HepG2 (cell line): ENCODE measurements around the gene TBX6. TPM values are rescaled to one million over a fixed set of nuclear protein-coding genes. Genes with fewer than 3 reads are reported as not detected.

Source experiments
- CC2D1A ChIP-seq: sonication (generic); formaldehyde crosslinking; IDR thresholded peaks from 2 replicates; pipeline ENCODE4 v1.8.1; 2023; ENCODE audit warnings: mild to moderate bottlenecking, missing genetic modification reagents
- DNMT1 ChIP-seq: sonication (generic); formaldehyde crosslinking; IDR thresholded peaks from 2 replicates; pipeline ENCODE4 v1.5.1; 2020; ENCODE audit warnings: mild to moderate bottlenecking, missing genetic modification reagents
- FOXC1 ChIP-seq: sonication (generic); formaldehyde crosslinking; IDR thresholded peaks from 2 replicates; pipeline ENCODE4 v1.8.0; 2022; ENCODE audit warnings: mild to moderate bottlenecking, missing genetic modification reagents, borderline replicate concordance
- FOXK2 ChIP-seq: fragments of 450-650 bp; IDR thresholded peaks from 2 replicates; pipeline ENCODE4 v1.6.1; 2016
- MTA1 ChIP-seq: sonication (generic); formaldehyde crosslinking; IDR thresholded peaks from 2 replicates; pipeline ENCODE4 v1.4.0; 2020; ENCODE audit warnings: missing genetic modification reagents, mild to moderate bottlenecking, borderline replicate concordance
- POLR2AphosphoS5 ChIP-seq: IDR thresholded peaks from 2 replicates; pipeline ENCODE4 v1.6.1; 2012; ENCODE audit warnings: low read depth, low read length
- RARA ChIP-seq: IDR thresholded peaks from 2 replicates; pipeline ENCODE4 v1.6.1; 2016; ENCODE audit warnings: missing genetic modification reagents, missing compliant biosample characterization
- TBP ChIP-seq: sonication (generic); formaldehyde crosslinking; IDR thresholded peaks from 2 replicates; pipeline ENCODE4 v1.5.0; 2020; ENCODE audit warnings: missing genetic modification reagents
- ZNF263 ChIP-seq: sonication (generic); formaldehyde crosslinking; IDR thresholded peaks from 2 replicates; pipeline ENCODE4 v1.4.0; 2020; ENCODE audit warnings: missing genetic modification reagents
- ZNF44 ChIP-seq: sonication (generic); formaldehyde crosslinking; IDR thresholded peaks from 2 replicates; pipeline ENCODE4 v1.5.1; 2020; ENCODE audit warnings: mild to moderate bottlenecking, missing genetic modification reagents
- ZNF572 ChIP-seq: sonication (generic); formaldehyde crosslinking; IDR thresholded peaks from 2 replicates; pipeline ENCODE4 v1.5.1; 2020; ENCODE audit warnings: mild to moderate bottlenecking, missing genetic modification reagents
- ZNF850 ChIP-seq: sonication (generic); formaldehyde crosslinking; conservative IDR thresholded peaks from 2 replicates; pipeline ENCODE4 v1.9.0; 2021; ENCODE audit warnings: mild to moderate bottlenecking, missing genetic modification reagents
- polyA plus RNA-seq, 8 experiments: library from polyadenylated mRNA; depleted of rRNA in 3 of 8; stranded (reverse) in 7 of 8; unstranded in 1 of 8; fragments of >200 nt; fragmentation: Illumina TruSeq in 4 of 8; extraction: Trizol in 4 of 8; gene quantifications; 2 replicates each; pipeline versions ENCODE4 v1.2.1 to v1.2.3, GENCODE V29; 2011 to 2016; ENCODE audit warnings: low read depth in 4 of 8, missing spikeins in 1 of 8, mixed read lengths in 1 of 8; ENCODE audit not compliant: insufficient read depth in 1 of 8
- total RNA-seq, 5 experiments: library from RNA; depleted of rRNA; stranded (reverse); fragments of >200 nt; fragmentation: Illumina TruSeq; extraction: Trizol; gene quantifications; 2 replicates each; pipeline ENCODE4 v1.2.3, GENCODE V29; 2016; ENCODE audit warnings: low read depth in 1 of 5
- TF ChIP-seq, protein P1 (sequence below): sonication (generic); formaldehyde crosslinking; IDR thresholded peaks from 2 replicates; pipeline ENCODE4; 2020; ENCODE audit warnings: missing genetic modification reagents, mild to moderate bottlenecking, borderline replicate concordance
- TF ChIP-seq, protein P2 (sequence below): sonication (generic); formaldehyde crosslinking; IDR thresholded peaks from 2 replicates; pipeline ENCODE4 v1.8.1; 2023; ENCODE audit warnings: mild to moderate bottlenecking, missing genetic modification reagents, borderline replicate concordance
- TF ChIP-seq, protein P3 (sequence below): IDR thresholded peaks from 2 replicates; pipeline ENCODE4 v1.6.1; 2016; ENCODE audit warnings: low read depth
- TF ChIP-seq, protein P4 (sequence below): sonication (generic); formaldehyde crosslinking; IDR thresholded peaks from 2 replicates; pipeline ENCODE4 v1.9.0; 2021; ENCODE audit warnings: missing genetic modification reagents, mild to moderate bottlenecking, borderline replicate concordance
- TF ChIP-seq, protein P5 (sequence below): sonication (generic); formaldehyde crosslinking; IDR thresholded peaks from 2 replicates; pipeline ENCODE4 v1.9.0; 2021; ENCODE audit warnings: missing genetic modification reagents, borderline replicate concordance
- TF ChIP-seq, protein P6 (sequence below): sonication (generic); formaldehyde crosslinking; IDR thresholded peaks from 2 replicates; pipeline ENCODE4 v1.4.0; 2020; ENCODE audit warnings: missing genetic modification reagents, mild to moderate bottlenecking, borderline replicate concordance

TBX6 gene
- total and polyA plus RNA-seq, 2 of the 13 experiments (the other 11 are each of a cell fraction or from before 2014, with no cell fraction given): 0.24 to 0.42 TPM

DNA sequence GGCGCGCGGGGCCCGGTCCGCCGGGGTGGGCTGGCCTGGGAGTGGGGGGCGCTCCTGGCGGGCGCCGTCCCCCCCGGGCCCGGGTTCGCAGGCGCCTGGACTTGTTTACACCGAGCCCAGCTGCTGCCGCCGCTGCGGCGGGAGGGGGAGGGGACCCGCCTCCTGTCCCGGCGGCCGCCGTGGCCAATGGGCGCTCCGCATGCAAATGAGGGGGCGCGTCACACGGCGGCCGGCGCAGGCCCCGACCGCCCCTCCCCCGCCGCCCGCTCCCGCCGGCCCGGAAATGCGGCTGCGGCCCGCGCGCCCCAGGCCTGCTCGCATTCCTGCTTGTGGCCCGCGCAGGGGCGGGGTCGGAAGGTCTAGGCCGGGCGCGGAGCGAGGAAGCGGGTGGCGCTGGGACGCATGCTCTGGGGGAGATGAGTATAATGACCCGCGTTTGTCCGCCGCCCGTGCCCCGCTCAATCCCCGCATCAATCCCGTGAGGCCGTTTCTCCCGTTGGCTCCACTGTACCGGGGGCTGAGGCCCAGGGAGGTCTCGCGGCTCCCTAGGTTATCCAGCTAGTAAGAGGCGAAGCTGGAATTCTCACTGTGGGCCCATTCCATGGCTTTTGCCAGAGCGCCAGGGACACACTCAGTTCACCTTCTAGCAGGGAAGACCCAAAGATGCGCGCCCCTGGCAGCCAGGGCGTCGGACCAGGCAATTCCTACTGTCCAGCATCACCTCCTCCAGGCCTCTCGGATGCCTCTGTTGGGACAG, 4.6 kb upstream of the TBX6 start, which contains the start of gene YPEL3 (continued):
- TF ChIP-seq ZNF572 (CRISPR knock-in tag) (peak; percentile 74; the same call in 1 of the 2 replicates), RARA (CRISPR knock-in tag) (peak; percentile 48), CC2D1A (0 out of 2 replicates have a peak, but pooled peaks have one; percentile 30), ZNF44 (CRISPR knock-in tag) (0 out of 2 replicates have a peak, but pooled peaks have one; percentile 61), FOXC1 (peak; percentile 43; the same call in 1 of the 2 replicates), ZNF263 (CRISPR knock-in tag) (no peak), DNMT1 (CRISPR knock-in tag) (peak; percentile 89), MTA1 (CRISPR knock-in tag) (peak; percentile 36; the same call in 1 of the 2 replicates), TBP (CRISPR knock-in tag) (no peak), ZNF850 (CRISPR knock-in tag) (no peak), FOXK2 (0 out of 2 replicates have a peak, but pooled peaks have one; percentile 18), POLR2AphosphoS5 (peak; percentile 33; the same call in 1 of the 2 replicates)
- TF ChIP-seq, protein P1, sequence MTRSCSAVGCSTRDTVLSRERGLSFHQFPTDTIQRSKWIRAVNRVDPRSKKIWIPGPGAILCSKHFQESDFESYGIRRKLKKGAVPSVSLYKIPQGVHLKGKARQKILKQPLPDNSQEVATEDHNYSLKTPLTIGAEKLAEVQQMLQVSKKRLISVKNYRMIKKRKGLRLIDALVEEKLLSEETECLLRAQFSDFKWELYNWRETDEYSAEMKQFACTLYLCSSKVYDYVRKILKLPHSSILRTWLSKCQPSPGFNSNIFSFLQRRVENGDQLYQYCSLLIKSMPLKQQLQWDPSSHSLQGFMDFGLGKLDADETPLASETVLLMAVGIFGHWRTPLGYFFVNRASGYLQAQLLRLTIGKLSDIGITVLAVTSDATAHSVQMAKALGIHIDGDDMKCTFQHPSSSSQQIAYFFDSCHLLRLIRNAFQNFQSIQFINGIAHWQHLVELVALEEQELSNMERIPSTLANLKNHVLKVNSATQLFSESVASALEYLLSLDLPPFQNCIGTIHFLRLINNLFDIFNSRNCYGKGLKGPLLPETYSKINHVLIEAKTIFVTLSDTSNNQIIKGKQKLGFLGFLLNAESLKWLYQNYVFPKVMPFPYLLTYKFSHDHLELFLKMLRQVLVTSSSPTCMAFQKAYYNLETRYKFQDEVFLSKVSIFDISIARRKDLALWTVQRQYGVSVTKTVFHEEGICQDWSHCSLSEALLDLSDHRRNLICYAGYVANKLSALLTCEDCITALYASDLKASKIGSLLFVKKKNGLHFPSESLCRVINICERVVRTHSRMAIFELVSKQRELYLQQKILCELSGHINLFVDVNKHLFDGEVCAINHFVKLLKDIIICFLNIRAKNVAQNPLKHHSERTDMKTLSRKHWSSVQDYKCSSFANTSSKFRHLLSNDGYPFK (CRISPR knock-in tag): peak; percentile 45; the same call in 1 of the 2 replicates
- TF ChIP-seq, protein P2, sequence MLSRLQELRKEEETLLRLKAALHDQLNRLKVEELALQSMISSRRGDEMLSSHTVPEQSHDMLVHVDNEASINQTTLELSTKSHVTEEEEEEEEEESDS (CRISPR knock-in tag): peak; percentile 90; the same call in 1 of the 2 replicates
- TF ChIP-seq, protein P3, sequence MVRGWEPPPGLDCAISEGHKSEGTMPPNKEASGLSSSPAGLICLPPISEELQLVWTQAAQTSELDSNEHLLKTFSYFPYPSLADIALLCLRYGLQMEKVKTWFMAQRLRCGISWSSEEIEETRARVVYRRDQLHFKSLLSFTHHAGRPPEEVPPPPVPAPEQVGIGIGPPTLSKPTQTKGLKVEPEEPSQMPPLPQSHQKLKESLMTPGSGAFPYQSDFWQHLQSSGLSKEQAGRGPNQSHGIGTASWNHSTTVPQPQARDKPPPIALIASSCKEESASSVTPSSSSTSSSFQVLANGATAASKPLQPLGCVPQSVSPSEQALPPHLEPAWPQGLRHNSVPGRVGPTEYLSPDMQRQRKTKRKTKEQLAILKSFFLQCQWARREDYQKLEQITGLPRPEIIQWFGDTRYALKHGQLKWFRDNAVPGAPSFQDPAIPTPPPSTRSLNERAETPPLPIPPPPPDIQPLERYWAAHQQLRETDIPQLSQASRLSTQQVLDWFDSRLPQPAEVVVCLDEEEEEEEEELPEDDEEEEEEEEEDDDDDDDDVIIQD: peak; percentile 52; the same call in 1 of the 2 replicates
- TF ChIP-seq, protein P4, sequence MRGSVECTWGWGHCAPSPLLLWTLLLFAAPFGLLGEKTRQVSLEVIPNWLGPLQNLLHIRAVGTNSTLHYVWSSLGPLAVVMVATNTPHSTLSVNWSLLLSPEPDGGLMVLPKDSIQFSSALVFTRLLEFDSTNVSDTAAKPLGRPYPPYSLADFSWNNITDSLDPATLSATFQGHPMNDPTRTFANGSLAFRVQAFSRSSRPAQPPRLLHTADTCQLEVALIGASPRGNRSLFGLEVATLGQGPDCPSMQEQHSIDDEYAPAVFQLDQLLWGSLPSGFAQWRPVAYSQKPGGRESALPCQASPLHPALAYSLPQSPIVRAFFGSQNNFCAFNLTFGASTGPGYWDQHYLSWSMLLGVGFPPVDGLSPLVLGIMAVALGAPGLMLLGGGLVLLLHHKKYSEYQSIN: no peak
- TF ChIP-seq, protein P5, sequence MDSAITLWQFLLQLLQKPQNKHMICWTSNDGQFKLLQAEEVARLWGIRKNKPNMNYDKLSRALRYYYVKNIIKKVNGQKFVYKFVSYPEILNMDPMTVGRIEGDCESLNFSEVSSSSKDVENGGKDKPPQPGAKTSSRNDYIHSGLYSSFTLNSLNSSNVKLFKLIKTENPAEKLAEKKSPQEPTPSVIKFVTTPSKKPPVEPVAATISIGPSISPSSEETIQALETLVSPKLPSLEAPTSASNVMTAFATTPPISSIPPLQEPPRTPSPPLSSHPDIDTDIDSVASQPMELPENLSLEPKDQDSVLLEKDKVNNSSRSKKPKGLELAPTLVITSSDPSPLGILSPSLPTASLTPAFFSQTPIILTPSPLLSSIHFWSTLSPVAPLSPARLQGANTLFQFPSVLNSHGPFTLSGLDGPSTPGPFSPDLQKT (CRISPR knock-in tag): 0 out of 2 replicates have a peak, but pooled peaks have one; percentile 38
- TF ChIP-seq, protein P6, sequence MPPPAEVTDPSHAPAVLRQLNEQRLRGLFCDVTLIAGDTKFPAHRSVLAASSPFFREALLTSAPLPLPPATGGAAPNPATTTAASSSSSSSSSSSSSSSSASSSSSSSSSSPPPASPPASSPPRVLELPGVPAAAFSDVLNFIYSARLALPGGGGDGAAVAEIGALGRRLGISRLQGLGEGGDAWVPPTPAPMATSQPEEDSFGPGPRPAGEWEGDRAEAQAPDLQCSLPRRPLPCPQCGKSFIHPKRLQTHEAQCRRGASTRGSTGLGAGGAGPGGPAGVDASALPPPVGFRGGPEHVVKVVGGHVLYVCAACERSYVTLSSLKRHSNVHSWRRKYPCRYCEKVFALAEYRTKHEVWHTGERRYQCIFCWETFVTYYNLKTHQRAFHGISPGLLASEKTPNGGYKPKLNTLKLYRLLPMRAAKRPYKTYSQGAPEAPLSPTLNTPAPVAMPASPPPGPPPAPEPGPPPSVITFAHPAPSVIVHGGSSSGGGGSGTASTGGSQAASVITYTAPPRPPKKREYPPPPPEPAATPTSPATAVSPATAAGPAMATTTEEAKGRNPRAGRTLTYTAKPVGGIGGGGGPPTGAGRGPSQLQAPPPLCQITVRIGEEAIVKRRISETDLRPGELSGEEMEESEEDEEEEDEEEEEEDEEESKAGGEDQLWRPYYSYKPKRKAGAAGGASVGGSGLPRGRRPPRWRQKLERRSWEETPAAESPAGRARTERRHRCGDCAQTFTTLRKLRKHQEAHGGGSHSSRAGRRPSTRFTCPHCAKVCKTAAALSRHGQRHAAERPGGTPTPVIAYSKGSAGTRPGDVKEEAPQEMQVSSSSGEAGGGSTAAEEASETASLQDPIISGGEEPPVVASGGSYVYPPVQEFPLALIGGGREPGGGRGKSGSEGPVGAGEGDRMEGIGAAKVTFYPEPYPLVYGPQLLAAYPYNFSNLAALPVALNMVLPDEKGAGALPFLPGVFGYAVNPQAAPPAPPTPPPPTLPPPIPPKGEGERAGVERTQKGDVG (CRISPR knock-in tag): peak; percentile 98
